GM18511 (cell line): Measurements from ENCODE around the gene ATP9B.
"Not testable (repeated sequence)": the region's sequence is repeated elsewhere in the genome, so short reads cannot be mapped to it uniquely, and the experiment has no call there.

Experiments
- ATAC-seq: cut with Tn5 transposase; IDR thresholded peaks from one replicate; pipeline ENCODE4 v1.9.1; 2021; ENCODE audit warnings: mild to moderate bottlenecking, moderate library complexity; ENCODE audit not compliant: unreplicated experiment

The ATP9B gene

GRCh38 chr18:79071503-79072210 is 2.5 kb downstream of the ATP9B start:
- ATAC-seq = no peak

GRCh38 chr18:79072655-79073054 is 3.5 kb downstream of the ATP9B start:
- not testable (repeated sequence) for ATAC-seq

- no peak for ATAC-seq
Observed at GRCh38 chr18:79077181-79077580, 8.0 kb downstream of the ATP9B start.

- not testable (repeated sequence) for ATAC-seq
Observed at GRCh38 chr18:79078791-79079190, 9.6 kb downstream of the ATP9B start.

GRCh38 chr18:79092874-79093273 is 23.7 kb downstream of the ATP9B start:
- ATAC-seq = no peak

GRCh38 chr18:79093986-79094385 is 24.8 kb downstream of the ATP9B start:
- ATAC-seq = no peak

- ATAC-seq = no peak
Observed at GRCh38 chr18:79095216-79095615, 26.0 kb downstream of the ATP9B start.

GRCh38 chr18:79100944-79101343 is 31.8 kb downstream of the ATP9B start:
- ATAC-seq = no peak

GRCh38 chr18:79102886-79103285 is 33.7 kb downstream of the ATP9B start:
- no peak for ATAC-seq

GRCh38 chr18:79104137-79104536 is 34.9 kb downstream of the ATP9B start:
- ATAC-seq = no peak

GRCh38 chr18:79105455-79105854 is 36.3 kb downstream of the ATP9B start:
- no peak for ATAC-seq

- ATAC-seq = no peak
Observed at GRCh38 chr18:79106084-79106483, 36.9 kb downstream of the ATP9B start.

- no peak for ATAC-seq
Observed at GRCh38 chr18:79107886-79108285, 38.7 kb downstream of the ATP9B start.

GRCh38 chr18:79108549-79109215 is 39.5 kb downstream of the ATP9B start:
- no peak for ATAC-seq

- ATAC-seq = no peak
Observed at GRCh38 chr18:79111483-79111882, 42.3 kb downstream of the ATP9B start.

- no peak for ATAC-seq
Observed at GRCh38 chr18:79117385-79117784, 48.2 kb downstream of the ATP9B start.

- no peak for ATAC-seq
Observed at GRCh38 chr18:79117788-79118187, 48.6 kb downstream of the ATP9B start.

- no peak for ATAC-seq
Observed at GRCh38 chr18:79118797-79119196, 49.6 kb downstream of the ATP9B start.

- ATAC-seq = no peak
Observed at GRCh38 chr18:79121746-79122474, 52.7 kb downstream of the ATP9B start.

GRCh38 chr18:79123948-79124347 is 54.8 kb downstream of the ATP9B start:
- no peak for ATAC-seq

- no peak for ATAC-seq
Observed at GRCh38 chr18:79129120-79129519, 59.9 kb downstream of the ATP9B start.

- no peak for ATAC-seq
Observed at GRCh38 chr18:79133724-79134123, 64.5 kb downstream of the ATP9B start.
